K562 (cell line): ENCODE data around the gene UHMK1. TPM values are rescaled to one million over a fixed set of nuclear protein-coding genes. Genes with fewer than 3 reads are reported as not detected.
A peak's percentile ranks its signal among the peaks of the same experiment; 100 is the strongest.

Experiments
- CBFB ChIP-seq: sonication (generic); formaldehyde crosslinking; IDR thresholded peaks from 2 replicates; pipeline ENCODE4 v1.4.0; 2020; ENCODE audit warnings: mild to moderate bottlenecking, missing genetic modification reagents
- ELF2 ChIP-seq: fragments of 250-450 bp; sonication (Bioruptor Pico); IDR thresholded peaks from 2 replicates; pipeline ENCODE4 v1.5.0; 2021; ENCODE audit warnings: mild to moderate bottlenecking
- PCBP1 ChIP-seq: fragments of 200-400 bp; formaldehyde crosslinking; IDR thresholded peaks from 2 replicates; pipeline ENCODE4 v1.6.1; 2018; ENCODE audit warnings: mild to moderate bottlenecking, low read depth, low read length; ENCODE audit not compliant: poor library complexity, severe bottlenecking
- RREB1 ChIP-seq: fragments of 250-450 bp; sonication (Bioruptor Pico); IDR thresholded peaks from 2 replicates; pipeline ENCODE4 v1.4.0; 2020
- SUPT5H ChIP-seq: fragments of 450-650 bp; IDR thresholded peaks from 2 replicates; pipeline ENCODE4 v1.6.1; 2016
- TAF7 ChIP-seq: fragments of 450-650 bp; IDR thresholded peaks from 2 replicates; pipeline ENCODE4 v1.6.1; 2016; ENCODE audit warnings: missing genetic modification characterization, missing compliant biosample characterization
- ZNF12 ChIP-seq: sonication (generic); formaldehyde crosslinking; IDR thresholded peaks from 2 replicates; pipeline ENCODE4 v1.4.0; 2020; ENCODE audit warnings: mild to moderate bottlenecking, missing genetic modification reagents
- ZNF212 ChIP-seq: fragments of 450-650 bp; formaldehyde crosslinking; IDR thresholded peaks from 2 replicates; pipeline ENCODE4 v1.4.0; 2020; ENCODE audit warnings: mild to moderate bottlenecking
- ZNF282 ChIP-seq: sonication (generic); formaldehyde crosslinking; IDR thresholded peaks from 2 replicates; pipeline ENCODE4 v1.8.1; 2023; ENCODE audit warnings: missing genetic modification reagents
- ZNF384 ChIP-seq: IDR thresholded peaks from 2 replicates; pipeline ENCODE4 v1.6.1; 2012; ENCODE audit warnings: low read depth, low read length, improper control_type of control experiment
- ZNF511 ChIP-seq: sonication (generic); formaldehyde crosslinking; IDR thresholded peaks from 2 replicates; pipeline ENCODE4 v1.8.0; 2022; ENCODE audit warnings: mild to moderate bottlenecking, missing genetic modification reagents
- polyA plus RNA-seq, 8 experiments: library from polyadenylated mRNA; depleted of rRNA in 4 of 8; stranded (reverse) in 5 of 8; unstranded in 3 of 8; fragments of >200 nt; fragmentation: Nextera tagmentation in 2 of 8; fragmentation: Illumina TruSeq in 1 of 8; extraction: Ambion mirVana in 2 of 8; extraction: Trizol in 1 of 8; gene quantifications; 2 replicates each; pipeline versions ENCODE4 v1.2.1 to v1.2.3, GENCODE V29; 2011 to 2014; ENCODE audit warnings: inconsistent platforms in 1 of 8, missing spikeins in 1 of 8
- total RNA-seq, 7 experiments: library from RNA; depleted of rRNA in 6 of 7; stranded (reverse); fragments of >200 nt in 6 of 7; fragmentation: Illumina TruSeq in 2 of 7; extraction: Trizol in 2 of 7; gene quantifications; 2 replicates each; pipeline versions ENCODE4 v1.2.1 to v1.2.3, GENCODE V29; 2011 to 2021; ENCODE audit warnings: low replicate concordance in 1 of 7
- TF ChIP-seq, protein P1 (sequence below): fragments of 450-650 bp; IDR thresholded peaks from 2 replicates; pipeline ENCODE4 v1.6.1; 2016; ENCODE audit warnings: low read depth
- TF ChIP-seq, protein P2 (sequence below): sonication (generic); formaldehyde crosslinking; IDR thresholded peaks from 2 replicates; pipeline ENCODE4 v1.9.0; 2022; ENCODE audit warnings: mild to moderate bottlenecking, missing genetic modification reagents

UHMK1 gene
- total and polyA plus RNA-seq, 9 of the 15 experiments (the other 6 are each of a cell fraction or from before 2014, with no cell fraction given): 13.1 to 72.4 (median 38.3) TPM

GRCh38 chr1:162497723-162498495, at the start of gene UHMK1 (continued):
- TF ChIP-seq RREB1 (CRISPR knock-in tag) (peak; percentile 53; the same call in 1 of the 2 replicates), ZNF12 (CRISPR knock-in tag) (peak; percentile 82; the same call in 1 of the 2 replicates), ZNF384 (no peak), CBFB (CRISPR knock-in tag) (peak; percentile 89), TAF7 (tag) (peak; percentile 93), SUPT5H (peak; percentile 94), ELF2 (peak; percentile 74; the same call in 1 of the 2 replicates), PCBP1 (peak; percentile 63), ZNF282 (CRISPR knock-in tag) (no peak), ZNF212 (CRISPR knock-in tag) (peak; percentile 37; the same call in 1 of the 2 replicates), ZNF511 (CRISPR knock-in tag) (peak; percentile 74)
- TF ChIP-seq, protein P1, sequence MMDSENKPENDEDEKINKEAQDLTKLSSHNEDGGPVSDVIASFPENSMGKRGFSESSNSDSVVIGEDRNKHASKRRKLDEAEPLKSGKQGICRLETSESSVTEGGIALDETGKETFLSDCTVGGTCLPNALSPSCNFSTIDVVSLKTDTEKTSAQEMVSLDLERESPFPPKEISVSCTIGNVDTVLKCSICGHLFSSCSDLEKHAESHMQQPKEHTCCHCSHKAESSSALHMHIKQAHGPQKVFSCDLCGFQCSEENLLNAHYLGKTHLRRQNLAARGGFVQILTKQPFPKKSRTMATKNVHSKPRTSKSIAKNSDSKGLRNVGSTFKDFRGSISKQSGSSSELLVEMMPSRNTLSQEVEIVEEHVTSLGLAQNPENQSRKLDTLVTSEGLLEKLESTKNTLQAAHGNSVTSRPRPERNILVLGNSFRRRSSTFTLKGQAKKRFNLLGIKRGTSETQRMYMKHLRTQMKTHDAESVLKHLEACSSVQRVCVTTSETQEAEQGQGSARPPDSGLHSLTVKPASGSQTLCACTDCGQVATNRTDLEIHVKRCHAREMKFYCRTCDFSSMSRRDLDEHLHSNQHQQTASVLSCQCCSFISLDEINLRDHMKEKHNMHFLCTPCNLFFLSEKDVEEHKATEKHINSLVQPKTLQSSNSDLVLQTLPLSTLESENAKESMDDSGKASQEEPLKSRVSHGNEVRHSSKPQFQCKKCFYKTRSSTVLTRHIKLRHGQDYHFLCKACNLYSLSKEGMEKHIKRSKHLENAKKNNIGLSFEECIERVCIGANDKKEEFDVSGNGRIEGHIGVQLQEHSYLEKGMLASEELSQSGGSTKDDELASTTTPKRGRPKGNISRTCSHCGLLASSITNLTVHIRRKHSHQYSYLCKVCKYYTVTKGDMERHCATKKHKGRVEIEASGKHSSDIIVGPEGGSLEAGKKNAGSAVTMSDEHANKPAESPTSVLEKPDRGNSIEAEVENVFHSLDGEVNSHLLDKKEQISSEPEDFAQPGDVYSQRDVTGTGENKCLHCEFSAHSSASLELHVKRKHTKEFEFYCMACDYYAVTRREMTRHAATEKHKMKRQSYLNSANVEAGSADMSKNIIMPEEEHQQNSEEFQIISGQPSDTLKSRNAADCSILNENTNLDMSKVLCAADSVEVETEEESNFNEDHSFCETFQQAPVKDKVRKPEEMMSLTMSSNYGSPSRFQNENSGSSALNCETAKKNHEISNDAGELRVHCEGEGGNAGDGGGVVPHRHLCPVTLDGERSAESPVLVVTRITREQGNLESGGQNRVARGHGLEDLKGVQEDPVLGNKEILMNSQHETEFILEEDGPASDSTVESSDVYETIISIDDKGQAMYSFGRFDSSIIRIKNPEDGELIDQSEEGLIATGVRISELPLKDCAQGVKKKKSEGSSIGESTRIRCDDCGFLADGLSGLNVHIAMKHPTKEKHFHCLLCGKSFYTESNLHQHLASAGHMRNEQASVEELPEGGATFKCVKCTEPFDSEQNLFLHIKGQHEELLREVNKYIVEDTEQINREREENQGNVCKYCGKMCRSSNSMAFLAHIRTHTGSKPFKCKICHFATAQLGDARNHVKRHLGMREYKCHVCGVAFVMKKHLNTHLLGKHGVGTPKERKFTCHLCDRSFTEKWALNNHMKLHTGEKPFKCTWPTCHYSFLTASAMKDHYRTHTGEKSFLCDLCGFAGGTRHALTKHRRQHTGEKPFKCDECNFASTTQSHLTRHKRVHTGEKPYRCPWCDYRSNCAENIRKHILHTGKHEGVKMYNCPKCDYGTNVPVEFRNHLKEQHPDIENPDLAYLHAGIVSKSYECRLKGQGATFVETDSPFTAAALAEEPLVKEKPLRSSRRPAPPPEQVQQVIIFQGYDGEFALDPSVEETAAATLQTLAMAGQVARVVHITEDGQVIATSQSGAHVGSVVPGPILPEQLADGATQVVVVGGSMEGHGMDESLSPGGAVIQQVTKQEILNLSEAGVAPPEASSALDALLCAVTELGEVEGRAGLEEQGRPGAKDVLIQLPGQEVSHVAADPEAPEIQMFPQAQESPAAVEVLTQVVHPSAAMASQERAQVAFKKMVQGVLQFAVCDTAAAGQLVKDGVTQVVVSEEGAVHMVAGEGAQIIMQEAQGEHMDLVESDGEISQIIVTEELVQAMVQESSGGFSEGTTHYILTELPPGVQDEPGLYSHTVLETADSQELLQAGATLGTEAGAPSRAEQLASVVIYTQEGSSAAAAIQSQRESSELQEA: no peak
- TF ChIP-seq, protein P2, sequence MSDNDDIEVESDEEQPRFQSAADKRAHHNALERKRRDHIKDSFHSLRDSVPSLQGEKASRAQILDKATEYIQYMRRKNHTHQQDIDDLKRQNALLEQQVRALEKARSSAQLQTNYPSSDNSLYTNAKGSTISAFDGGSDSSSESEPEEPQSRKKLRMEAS (CRISPR knock-in tag): peak; percentile 49
